Measurements from ENCODE around the gene GPD2.
"Not testable (repeated sequence)": the region's sequence is repeated elsewhere in the genome, so short reads cannot be mapped to it uniquely, and the experiment has no call there.

GPD2 gene

DNA sequence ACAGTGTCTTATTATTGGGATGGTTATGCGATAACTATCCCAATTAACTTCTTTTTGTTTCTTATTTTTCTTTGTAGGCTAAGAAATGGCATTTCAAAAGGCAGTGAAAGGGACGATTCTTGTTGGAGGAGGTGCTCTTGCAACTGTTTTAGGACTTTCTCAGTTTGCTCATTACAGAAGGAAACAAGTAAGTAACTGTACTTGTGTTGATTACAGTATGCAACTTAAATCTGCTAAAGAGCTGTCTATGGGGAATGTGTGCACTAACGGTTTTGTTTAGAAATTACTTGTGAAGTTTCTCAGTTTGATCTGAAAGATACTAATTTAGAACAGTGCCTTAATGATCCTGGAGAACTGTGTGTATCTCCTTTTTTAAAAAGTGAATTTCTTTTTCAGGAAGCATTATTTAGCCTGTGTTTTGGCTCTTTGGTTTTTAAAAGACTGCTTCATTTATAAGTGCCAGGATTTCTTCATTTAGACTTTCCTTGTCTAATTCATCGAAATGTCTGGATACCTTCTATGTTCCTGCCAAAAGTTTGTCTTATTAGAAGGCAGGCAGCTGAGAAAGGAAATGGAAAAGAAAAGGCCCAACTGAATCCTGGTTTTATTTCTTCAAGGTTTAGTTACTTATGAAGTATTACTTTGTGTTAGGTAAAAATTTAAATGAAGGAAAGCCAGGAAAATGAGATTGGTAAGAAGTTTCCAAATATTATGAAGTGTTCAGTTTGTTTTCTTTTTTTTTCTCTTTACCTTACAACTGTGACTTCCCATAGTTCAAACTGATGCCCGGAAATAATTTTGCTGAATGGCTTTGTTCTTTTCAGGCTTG, 40.1 kb downstream of the GPD2 start:
- no peak for DNase-seq (ENCODE audit: low read depth)

DNA sequence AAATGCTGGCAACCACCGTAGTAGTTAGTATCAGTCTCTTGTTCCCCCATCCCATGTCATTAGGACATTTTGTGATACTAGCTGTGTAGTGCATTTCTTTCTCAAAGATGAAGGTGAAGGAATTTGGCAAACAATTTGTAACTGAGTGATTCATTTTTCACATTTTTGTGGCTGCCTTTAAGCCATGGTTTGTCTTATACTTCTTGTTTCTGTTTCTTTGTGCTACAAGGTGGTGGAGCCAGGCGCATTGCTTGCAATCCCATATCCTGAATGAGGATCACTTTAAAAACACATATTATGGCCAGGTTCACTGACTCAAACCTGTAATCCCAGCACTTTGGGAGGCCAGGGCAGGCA, 40.6 kb downstream of the GPD2 start:
- no peak for DNase-seq (ENCODE audit: low read depth)

DNA sequence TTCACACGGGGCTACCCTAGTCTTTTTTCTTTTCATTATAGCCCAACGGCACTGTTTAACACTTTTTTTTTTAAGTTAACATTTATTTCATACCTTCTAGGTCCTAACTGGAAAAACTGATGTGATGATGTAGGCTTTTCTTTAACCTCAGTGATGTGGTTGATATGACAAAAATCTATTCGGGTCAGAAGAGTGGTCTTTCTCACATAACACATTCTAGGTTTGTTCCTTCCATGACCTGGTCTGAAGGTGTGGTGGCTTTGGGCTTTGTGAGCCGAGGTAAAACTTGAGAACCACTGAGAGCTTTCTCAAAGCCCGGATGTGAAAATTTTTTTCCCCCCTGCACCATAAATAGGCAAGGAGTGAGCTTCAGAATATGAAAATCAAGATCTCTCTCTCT, 44.2 kb downstream of the GPD2 start:
- DNase-seq (ENCODE audit: low read depth) = no peak

DNA sequence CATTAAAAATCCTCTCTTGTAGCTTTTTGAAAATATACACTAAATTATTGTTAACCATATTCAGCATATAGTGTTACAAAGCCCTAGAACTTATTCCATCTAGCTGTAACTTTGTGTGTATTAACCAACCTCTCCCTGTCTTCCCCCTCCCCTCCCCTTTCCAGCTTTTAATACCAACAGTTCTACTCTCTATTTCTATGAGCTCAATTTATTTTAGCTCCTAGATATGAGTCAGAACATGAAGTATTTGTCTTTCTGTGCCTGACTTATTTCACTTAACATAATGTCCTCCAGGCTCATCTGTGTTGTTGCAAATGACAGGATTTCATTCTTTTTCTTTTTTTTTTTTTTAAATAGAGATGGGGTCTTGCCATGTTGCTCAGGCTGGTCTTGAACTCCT, 45.1 kb downstream of the GPD2 start:
- DNase-seq (ENCODE audit: low read depth) = no peak

DNA sequence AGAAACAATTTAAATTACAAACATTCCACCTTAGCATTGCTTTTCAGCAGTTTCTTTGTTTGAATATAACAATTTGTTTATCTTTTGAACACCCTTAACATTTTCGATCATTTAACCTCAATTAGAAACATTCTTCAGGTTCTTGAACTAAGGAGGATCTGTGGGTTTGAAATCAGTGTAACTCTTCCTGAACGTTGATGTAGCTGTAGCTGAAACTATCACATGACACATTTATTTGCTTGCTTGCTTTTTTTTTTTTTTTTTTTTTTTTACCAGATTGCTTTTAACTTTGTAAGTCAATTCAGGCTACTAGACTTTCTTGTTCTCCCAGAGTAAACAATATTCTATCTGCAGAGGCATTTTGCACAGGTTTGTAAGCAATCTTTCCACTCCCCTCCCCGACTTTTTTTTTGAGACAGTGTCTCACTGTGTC, 47.6 kb downstream of the GPD2 start:
- DNase-seq (ENCODE audit: low read depth) = no peak

DNA sequence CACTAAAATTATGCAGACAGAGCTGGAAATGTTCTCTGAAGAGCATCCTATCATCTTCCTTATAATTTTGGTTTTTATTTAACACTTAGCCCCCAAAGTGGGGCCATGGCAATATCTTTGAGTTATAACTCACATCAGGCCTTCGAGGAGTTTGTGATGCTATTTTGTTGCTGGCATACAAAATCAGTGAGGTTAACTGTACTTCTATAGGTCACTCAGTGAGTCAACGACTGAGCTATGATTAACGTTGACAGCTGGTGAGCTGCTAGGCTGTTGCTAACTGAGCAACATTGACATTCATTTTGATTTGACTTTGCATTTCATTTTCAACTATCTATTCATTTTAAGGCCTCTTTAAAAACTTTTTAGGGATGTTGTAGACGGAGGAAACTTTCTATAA, 50.0 kb downstream of the GPD2 start:
- DNase-seq (ENCODE audit: low read depth) = no peak

DNA sequence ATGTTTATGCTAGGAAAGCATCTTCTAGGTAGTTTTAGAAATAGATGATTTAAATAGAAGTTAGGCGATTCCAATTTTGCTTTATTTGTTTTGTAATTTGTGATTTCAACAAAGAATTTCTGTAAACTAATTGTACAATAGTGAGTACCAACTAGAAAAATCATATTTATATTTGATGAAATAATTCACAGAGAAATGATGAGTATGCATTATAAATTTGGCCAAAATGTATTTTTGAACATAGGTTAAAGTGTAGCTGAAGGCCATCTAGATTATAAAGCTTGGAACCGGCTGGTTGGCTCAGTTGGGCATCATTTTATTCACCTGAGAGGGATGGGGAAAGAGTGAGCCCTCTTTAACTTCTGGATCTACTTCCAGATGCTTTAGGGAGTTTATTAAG, 50.4 kb downstream of the GPD2 start:
- DNase-seq (ENCODE audit: low read depth) = no peak

DNA sequence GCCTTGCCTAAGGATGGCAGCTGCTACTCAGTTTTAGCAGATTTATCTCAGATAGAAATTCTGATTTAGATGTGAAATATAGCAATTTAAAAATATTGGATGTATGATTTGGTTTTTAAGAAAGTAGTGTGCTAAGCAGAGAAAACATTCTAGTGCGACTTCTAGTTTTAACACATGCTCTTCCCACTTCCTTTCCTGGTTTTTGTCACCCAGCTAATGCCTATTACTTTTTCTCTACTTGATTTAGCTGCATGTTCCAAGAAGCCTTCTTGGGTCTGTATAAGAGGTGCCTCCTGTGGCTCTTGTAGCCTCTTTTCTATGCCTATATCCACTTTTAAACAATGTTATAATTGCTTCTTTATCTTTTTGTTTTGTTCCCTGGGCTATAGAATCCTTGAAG, 53.0 kb downstream of the GPD2 start:
- no peak for DNase-seq (ENCODE audit: low read depth)

DNA sequence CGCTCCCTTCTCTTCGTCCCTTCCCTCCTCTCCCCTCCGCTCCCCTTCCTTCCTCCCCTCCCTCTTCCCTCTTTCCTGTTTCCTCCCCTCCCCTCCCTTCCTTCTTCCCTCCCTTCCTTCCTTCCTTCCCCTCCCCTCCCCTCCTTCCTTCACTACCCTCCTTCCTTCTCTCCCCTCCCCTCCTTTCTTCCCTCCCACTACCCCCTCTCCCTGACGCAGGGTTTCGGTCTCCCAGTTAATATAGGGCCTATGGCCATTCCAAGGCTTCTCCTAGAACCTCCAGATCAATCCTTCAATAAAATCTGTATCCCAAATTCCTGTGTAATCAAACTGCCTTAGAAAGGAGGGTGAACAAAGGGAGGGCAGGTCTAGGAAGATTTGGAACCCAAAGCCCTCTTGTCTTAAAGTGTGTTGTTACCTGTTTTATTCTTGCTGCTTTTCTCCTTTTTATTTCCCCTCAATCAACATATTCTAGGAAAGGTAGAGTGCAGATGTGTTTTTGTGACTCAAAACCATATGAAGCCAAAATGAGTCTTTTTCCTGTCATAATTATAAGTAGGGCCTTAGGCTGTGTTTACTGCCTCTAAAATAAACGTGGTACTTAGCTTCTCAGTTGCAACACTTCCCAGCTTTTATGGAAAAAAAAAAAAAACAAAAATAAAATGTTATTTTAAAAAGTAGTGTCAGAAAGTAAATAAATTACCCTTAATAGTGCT, 53.7 kb downstream of the GPD2 start:
- DNase-seq (ENCODE audit: low read depth) = no peak

DNA sequence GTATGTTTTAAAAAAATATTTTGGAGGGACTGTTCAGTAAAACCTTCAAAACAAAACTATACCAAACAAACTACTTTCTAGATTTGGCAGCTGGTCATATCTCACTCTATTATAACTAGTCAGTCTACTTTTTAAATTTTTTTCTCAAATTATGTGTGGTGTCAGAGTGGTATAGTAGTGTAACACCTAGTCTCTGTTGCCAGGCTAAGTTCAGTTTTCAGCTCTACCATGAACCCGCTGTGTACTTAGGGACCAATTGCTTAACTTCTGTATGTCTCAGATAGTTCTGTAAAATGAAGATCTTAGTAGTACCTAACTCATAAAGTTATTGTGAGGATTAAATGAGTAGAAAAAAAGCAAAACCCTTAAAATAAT, 54.3 kb downstream of the GPD2 start:
- DNase-seq (ENCODE audit: low read depth) = no peak

DNA sequence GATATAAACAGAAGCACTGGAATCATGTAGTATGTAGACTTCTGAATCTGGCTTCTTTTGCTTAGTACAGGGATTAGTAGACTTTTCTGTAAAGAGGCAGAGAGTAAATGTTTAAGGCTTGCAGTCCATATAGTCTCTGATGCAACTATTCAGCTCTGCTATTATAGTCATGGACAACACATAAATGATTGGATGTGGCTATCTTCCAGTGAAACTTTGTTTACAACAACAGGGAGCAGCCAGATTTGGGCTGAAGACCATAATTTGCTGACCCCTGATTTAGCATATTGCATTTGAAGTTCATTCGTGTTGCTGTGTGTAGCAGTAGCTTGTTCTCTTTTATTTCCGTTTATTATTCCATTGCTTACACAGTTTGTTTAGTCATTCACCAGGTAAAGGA, 55.0 kb downstream of the GPD2 start:
- no peak for DNase-seq (ENCODE audit: low read depth)

DNA sequence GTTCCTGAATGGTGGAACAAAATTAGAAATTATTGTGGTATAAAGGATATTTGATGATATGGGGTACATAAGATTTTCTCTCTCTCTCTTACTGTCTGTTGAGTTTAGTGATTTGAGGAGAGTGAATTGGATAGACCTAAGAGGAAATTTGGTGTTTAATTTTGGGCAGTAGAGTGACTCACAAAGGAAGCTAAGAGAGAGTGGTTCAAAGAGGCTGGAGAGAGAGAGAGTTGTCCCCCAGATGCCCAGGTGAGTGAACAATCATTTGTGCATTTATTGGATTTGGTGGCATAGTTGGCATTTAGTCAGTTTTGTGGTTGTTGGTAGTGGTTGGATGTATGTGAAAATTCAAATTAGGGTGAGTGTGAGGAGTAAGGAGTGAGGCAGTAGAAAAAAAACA, 56.8 kb downstream of the GPD2 start:
- DNase-seq (ENCODE audit: low read depth) = no peak

DNA sequence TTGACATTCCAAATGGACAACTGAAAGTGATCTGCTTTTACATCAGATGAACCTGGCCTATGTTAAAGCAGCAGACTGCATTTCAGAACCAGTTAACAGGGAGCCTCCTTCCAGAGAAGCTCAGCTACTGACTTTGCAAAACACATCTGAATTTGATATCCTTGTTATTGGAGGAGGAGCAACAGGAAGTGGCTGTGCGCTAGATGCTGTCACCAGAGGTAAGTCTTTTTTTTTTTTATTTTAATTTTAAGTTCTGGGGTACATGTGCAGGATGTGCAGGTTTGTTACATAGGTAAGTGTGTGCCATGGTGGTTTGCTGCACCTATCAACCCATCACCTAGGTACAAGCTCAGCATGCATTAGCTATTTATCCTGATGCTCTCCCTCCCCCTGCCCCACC, 59.8 kb downstream of the GPD2 start:
- not testable (repeated sequence) for DNase-seq (ENCODE audit: low read depth)

DNA sequence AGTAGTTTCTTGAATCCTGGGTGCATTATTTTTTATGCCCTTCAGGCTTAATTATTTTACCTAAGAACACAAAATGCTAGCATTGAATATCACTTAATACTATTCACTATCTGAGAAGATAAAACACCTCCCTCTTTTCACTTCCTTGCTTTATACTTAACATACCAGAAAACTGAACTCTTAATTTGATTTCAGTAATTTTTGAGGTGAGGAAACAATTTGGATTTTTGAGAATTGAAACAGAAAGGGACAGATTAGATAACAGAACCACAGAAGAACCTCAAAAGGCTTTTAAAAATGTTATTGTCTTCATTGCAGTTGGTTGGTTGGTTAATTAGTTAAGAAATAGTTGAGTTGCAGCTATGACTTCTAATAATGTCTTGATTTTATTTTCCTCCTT, 69.5 kb downstream of the GPD2 start:
- DNase-seq (ENCODE audit: low read depth) = no peak

DNA sequence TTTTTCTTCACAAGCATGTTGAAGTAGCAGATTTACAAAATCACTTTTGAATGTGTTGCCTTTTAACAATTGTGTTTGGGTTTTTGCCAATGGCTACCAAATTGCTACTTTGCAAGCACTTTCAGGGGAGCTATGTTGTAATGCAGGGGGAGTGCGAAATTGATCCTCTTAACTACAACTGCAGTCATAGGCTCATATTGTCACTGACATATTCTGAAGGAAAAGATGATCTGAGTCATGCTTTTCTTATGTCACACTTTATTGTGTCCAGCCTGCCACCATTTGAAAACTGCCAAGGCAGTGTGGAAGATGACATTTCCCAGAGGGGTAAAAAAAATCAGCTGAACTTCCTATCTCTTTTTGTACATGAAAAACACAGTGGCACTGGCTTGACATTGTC, 74.9 kb downstream of the GPD2 start:
- no peak for DNase-seq (ENCODE audit: low read depth)

DNA sequence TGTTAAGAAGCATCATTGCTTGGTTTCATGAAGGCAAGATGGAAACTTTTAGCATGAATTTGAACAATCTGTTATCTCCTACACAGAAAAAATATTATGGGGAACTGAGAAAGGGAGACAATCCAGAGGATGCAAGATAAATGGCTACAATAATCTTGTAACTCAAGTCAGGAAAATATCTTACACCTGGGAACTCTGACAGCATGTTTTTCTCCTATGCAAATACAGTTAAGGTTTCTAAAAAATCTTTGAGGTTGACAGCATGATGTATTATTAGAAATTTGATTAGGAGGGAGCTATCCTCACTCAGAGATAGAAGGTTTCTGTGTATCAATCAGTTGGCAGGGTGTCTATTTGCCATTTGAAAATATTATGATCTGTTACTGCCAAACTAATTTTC, 75.6 kb downstream of the GPD2 start:
- DNase-seq (ENCODE audit: low read depth) = no peak

DNA sequence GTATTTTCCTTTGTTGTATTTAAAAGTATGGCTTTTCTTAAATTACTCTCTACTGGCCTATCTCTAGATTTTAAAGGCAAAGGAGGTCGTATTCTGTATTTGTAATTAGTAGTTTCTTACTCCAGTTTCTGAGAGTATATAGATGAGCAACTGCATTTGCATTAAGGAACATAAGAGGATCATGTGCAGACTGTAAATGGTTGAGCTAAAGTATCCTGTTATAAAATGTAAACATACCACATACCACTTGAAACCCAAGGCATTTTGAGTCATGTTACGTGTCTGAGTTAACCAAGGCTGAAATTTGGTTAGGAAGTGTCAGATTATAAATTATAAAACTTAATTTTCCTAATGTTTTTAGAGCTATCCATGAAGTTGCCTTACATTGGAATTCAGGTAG, 76.3 kb downstream of the GPD2 start:
- no peak for DNase-seq (ENCODE audit: low read depth)

DNA sequence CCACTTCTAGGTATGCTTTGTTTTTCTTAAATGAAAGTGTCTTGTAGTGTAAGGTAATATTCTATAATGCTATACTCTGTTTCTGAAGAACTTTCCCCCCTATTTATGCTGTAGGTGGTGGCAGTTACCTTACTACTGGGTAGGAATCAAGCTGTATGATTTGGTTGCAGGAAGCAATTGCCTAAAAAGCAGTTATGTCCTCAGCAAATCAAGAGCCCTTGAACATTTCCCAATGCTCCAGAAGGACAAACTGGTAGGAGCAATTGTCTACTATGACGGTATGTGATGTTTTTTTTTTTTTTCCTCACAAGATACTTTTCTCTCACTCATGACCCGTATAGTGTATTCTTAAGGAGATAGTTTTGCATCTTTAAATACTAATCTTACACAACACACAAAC, 77.0 kb downstream of the GPD2 start:
- no peak for DNase-seq (ENCODE audit: low read depth)

DNA sequence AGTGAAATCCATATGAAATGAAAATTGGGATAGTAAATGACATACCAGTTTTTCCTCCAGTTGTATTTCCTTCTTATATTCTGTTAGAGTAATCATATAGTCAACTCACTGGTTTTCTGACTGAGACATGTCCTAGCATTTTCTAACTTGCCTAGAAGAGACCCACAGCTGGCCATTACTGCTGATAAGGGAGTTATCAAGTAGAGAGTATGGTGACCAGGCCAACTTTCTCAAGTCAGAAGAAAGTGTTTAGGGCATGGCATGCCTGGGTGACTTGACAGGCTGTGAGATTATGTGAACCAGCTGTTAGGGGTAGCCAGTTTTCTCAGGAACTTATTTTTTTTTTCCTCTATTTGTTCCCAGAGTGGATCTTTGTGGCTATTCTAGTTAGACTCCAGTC, 81.2 kb downstream of the GPD2 start:
- no peak for DNase-seq (ENCODE audit: low read depth)

DNA sequence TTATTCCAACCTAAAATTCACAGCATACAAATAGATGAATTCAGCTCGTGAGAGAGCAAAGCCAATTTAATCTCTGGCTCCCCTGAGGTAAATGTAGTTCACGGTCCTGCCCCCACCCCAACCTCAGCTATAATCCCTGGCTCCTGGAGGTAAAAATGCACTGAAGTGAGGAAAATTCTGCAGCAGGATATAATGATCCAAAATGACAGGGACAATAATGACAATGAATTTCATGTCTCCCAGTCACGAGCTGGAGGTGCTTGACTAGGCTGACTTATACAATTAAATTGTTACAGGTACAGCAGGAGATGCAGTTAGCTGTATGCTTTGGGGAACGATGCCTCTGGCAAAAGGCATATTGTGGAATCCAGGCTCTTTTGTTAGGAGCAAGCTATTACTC, 82.0 kb downstream of the GPD2 start:
- DNase-seq (ENCODE audit: low read depth) = no peak

DNA sequence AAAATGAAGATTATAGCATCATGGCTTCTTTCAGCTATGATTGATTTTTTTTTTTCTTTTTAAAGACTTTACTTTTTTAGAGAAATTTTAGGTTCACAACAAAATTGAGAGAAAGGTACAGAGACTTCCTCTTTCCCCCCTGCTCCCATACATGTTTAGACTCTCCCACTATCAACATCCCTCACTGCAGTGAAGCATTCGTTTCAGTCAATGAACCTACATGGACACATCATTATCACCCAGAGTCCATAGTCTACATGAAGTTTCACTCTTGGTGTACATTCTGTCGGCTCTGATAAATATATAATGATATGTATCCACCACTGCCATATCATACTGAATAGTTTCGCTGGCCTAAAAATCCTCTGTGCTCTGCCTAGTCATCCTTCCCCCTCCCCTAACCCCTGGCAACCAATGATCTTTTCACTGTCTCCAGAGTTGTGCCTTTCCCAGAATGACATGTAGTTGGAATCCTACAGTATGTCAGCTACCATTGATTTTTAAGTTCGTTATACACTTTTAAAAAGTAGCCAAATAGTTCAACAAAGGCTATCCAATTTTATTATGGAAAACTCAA, 86.8 kb downstream of the GPD2 start:
- no peak for DNase-seq (ENCODE audit: low read depth)

DNA sequence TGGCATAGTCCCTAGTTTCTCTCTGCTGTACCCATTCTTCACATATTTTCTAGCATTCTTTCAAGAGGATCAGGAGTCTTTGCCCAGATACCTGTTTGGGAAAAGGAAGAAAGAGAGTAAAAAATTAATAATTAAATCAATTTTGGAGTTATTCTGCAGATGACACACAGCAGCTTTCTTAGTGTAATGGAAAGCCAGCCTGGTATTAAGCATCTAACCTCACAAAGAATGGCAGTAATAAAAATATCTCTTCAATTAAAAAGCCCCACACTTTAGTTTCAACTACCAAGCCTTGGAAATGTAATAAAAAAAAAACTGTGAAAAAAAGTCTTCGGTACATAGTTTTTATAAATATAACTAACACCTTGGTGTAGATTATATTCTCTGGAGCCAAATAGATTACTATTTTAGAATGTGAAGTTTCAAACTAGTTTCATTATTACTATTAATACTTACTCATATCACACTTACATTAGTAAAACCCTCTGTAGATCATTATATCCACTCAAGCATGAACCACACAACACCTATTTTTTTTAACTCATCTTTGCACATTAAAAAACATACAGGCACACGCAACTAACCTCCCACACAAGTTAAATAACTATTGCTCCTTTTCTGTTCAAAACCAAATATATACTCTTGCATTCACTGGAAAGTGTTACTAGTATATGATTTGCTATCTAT, 90.9 kb downstream of the GPD2 start:
- no peak for DNase-seq (ENCODE audit: low read depth)

DNA sequence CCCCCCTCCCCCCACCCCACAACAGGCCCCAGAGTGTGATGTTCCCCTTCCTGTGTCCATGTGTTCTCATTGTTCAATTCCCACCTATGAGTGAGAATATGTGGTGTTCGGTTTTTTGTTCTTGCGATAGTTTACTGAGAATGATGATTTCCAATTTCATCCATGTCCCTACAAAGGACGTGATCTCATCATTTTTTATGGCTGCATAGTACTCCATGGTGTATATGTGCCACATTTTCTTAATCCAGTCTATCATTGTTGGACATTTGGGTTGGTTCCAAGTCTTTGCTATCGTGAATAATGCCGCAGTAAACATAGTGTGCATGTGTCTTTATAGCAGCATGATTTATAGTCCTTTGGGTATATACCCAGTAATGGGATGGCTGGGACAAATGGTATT, 92.4 kb downstream of the GPD2 start:
- not testable (repeated sequence) for DNase-seq (ENCODE audit: low read depth)

Measured in T-helper 22 cell (primary cell).